NCI-H2107 treated with DMSO at 0.1 percent for 48 hours (cell line): ENCODE measurements around the gene SH2D7.
A peak's percentile ranks its signal among the peaks of the same experiment; 100 is the strongest.
"Not testable (repeated sequence)": the region's sequence is repeated elsewhere in the genome, so short reads cannot be mapped to it uniquely, and the experiment has no call there.

Experiments used
- DNase-seq: peaks from one replicate; lab custom pipeline; 2025; ENCODE audit not compliant: unreplicated experiment; lab: John Stamatoyannopoulos, UW

Gene SH2D7

DNA sequence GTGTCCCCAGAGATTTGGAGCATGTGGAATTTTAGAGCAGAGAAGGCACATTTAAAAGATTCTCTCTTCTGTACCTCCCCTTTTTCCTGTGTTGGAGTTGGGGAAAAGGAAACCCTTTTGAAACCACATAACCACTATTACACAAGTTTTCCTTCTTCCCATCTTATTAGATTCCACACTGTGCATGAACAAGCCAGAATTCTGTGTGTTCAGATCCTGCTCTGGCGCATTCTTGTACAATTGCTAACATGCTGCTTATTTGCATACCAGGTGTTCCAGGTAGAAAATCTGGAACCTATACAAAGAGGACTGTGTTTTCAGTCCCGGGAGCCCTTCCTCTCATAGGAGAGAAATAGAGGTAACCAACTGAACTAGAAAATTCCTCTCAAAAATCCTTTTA, 41.4 kb downstream of the SH2D7 start:
- DNase-seq: no peak

- DNase-seq: no peak
Measured at GRCh38 chr15:78139578-78139977, 47.2 kb downstream of the SH2D7 start.

DNA sequence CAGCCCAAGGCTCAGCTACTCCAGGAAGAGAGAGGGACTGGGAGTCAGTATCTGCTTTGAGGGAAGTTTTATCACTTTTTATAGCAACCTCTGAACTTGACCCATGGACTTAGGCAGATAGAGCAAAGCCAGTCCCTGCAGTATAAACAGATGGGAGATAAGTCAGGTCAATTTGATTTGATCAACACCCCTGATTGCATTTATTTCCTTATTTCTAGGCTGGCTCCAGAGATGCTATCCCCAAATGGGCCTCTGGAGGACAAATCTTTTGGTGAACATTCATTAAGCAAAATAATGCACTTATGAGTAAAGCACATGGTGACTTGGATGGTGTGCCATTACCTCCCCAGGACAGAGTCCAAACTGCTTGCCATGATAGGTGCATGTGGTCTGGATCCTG, 47.9 kb downstream of the SH2D7 start:
- no peak for DNase-seq

- no peak for DNase-seq
Measured at GRCh38 chr15:78142332-78142731, 50.0 kb downstream of the SH2D7 start.

DNA sequence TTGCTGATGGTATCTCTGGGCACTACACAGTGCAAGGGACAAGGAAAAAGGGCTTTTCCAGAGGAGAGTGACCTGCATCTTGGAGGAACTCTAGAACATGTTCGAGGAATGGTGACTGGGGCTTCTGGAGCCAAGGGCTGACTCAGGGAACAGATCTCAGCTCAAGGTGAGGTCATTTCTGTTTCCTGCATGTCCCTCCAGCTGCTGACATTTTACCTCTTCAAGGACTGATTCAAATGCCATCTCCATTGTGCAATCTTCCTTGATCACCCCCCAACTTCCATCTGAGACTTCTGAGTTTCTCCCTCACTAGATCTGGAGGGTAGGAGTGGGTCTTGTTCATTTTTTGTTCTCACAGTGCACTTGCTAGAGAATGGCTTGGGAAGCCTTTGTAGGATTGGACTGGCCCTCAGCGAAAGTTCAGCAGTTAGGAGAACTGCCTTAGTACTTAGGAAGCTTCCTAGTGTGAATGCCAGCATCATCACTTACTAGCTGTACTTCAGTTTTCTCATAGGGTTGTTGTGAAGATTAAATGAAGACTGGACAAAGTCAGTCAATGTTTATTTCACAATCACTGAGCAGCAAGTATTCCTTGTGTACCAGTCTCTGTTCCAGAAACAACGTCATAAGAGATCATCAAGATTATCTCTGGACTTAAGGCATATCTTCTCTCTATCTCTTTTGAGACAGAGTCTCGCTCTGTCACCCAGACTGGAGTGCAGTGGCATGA, 54.2 kb downstream of the SH2D7 start:
- no peak for DNase-seq

GRCh38 chr15:78147566-78147965, 55.2 kb downstream of the SH2D7 start:
- DNase-seq: no peak

DNA sequence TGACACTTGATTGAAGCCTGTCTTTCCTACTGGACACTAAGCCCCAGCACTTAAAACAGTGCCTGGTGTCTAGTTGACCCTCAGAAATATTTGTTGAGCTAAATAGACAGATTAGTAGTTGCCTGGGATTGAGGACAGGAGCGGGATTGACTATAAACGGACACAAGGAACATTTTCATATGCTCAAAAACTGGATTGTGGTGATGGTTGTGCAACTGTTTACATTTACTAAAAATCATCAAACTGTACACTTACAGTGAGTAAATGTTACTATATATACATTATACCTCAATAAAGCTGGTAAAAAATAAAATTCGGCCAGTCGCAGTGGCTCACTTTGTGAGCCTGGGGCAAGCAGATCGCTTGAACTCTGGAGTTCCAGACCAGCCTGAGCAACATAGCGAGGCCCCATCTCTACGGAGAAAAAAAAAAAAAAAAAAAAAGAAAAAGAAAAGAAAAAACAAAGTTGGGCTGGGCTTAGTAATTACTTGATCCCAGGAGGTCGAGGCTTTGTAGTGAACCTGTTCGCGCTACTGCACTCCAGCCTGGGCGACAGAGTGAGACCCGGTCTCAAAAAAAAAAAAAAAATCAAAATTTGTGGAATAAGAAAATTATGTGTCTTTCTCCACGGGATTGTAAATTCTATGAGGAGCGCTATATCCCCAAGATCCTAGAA, 56.2 kb downstream of the SH2D7 start:
- DNase-seq: no peak

DNA sequence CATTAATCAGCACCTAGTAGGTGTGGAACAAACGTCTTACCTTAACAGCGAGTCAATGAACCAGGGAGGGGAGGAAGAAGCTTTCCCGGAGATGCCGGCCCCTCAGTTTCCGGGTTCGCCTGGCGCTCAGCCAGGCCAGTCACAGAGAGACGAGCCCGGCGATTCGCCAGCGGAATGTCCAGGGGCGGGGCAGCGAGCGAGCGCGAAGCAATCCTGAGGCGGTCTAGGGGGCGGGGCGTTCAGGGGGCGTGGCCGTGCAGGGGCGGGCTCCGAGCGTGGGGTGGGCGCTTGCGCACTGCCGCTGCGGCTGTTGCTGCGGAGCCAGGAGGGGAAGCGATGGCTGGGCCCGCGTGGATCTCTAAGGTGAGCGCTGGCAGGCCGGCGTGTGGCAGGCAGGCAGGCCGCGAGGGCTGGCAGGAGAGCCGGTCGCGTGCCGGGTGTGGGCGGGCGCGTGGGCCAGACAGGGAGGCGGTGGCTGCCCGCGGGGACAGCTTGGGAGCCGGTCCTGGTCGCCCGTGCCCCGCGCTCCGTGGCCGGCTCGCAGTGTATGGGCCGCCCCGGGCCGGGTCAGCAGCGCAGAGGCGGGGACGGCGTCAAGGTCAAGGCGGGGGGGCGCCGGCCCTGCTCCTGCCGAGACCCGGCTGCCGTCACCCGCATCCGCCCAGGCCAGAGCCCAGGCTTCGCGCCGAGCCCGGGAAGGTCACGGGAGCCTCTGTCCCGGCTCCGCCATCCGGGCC, 56.9 kb downstream of the SH2D7 start, which contains the start of gene IDH3A:
Gene IDH3A (plus strand): TSS at position 295 of the 737 bp plus-strand sequence. CDS start 42 bp downstream, at position 337.
- peak; percentile 80 for DNase-seq

GRCh38 chr15:78149805-78150751, 57.7 kb downstream of the SH2D7 start:
- DNase-seq: peak; percentile 72

GRCh38 chr15:78151075-78151474, 58.7 kb downstream of the SH2D7 start:
- DNase-seq: not testable (repeated sequence)
